ENCODE measurements around the gene SPHK2.

- TF ChIP-seq, protein P1, sequence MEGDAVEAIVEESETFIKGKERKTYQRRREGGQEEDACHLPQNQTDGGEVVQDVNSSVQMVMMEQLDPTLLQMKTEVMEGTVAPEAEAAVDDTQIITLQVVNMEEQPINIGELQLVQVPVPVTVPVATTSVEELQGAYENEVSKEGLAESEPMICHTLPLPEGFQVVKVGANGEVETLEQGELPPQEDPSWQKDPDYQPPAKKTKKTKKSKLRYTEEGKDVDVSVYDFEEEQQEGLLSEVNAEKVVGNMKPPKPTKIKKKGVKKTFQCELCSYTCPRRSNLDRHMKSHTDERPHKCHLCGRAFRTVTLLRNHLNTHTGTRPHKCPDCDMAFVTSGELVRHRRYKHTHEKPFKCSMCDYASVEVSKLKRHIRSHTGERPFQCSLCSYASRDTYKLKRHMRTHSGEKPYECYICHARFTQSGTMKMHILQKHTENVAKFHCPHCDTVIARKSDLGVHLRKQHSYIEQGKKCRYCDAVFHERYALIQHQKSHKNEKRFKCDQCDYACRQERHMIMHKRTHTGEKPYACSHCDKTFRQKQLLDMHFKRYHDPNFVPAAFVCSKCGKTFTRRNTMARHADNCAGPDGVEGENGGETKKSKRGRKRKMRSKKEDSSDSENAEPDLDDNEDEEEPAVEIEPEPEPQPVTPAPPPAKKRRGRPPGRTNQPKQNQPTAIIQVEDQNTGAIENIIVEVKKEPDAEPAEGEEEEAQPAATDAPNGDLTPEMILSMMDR (IDR thresholded peaks at IDR 0.05): no peak
- TF ChIP-seq POLR2A (IDR thresholded peaks at IDR 0.05): no peak
Measured at GRCh38 chr19:48629297-48629598, 9.9 kb downstream of the SPHK2 start.
